GM18873 (cell line): ENCODE data around the gene RAI14.

Experiments
- ATAC-seq: cut with Tn5 transposase; IDR thresholded peaks from one replicate; pipeline ENCODE4 v1.9.1; 2021; ENCODE audit warnings: mild to moderate bottlenecking, moderate library complexity, moderate number of reproducible peaks; ENCODE audit not compliant: unreplicated experiment, low FRiP score

The RAI14 gene

DNA sequence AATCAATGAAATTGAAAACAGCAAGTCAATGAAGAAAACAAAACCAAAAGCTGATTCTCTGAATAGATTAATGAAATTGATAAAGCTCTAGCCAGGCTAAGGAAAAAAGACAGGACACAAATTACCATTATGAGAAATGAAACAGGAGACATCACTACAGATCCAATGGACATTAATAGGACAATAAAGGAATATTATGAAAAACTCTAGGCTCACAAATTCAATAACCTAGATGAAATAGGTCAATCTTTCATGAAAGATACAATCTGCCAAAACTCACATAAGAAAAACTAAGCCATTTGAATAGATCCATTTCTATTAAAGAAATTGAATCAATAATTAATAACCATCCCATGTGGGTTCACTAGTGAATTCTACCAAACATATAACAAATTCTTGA lies 220.1 kb downstream of the RAI14 start:
- ATAC-seq, result no peak

- ATAC-seq, result no peak
Measured at GRCh38 chr5:34881246-34881645, 225.1 kb downstream of the RAI14 start.
